IMR-90 (cell line): Measurements from ENCODE around the gene DCTD. TPM values are rescaled to one million over a fixed set of nuclear protein-coding genes. Genes with fewer than 3 reads are reported as not detected.

Experiments
- ATAC-seq: fragments of 200-7000 bp; cut with Tn5 transposase; 2 replicates; pipeline ENCODE4 v1.9.1; 2020; ENCODE audit warnings: low read depth, mild to moderate bottlenecking, moderate library complexity
- BruUV-seq: library from RNA; stranded (reverse); fragments of 400-500 nt; replicated peaks from 2 replicates; lab custom pipeline; 2021; lab: Mats Ljungman, UMichigan
- CTCF ChIA-PET: fragments of 300-600 bp; formaldehyde crosslinking; extraction: SDS; loops from one replicate; lab custom pipeline; 2021; ENCODE audit warnings: antibody characterized with exemption; lab: Yijun Ruan, JAX
- POLR2A ChIA-PET: fragments of 300-600 bp; sonication (Branson Sonifier 250); formaldehyde crosslinking; loops from one replicate; lab custom pipeline; 2022; ENCODE audit warnings: antibody characterized with exemption; ENCODE audit not compliant: unreplicated experiment; lab: Charles Lee
- DNase-seq: peaks from one replicate; pipeline ENCODE4 v3.0.0; 2013
- H2AFZ ChIP-seq: replicated peaks from 2 replicates; pipeline ENCODE3; 2013; ENCODE audit warnings: low read length, mild to moderate bottlenecking; ENCODE audit not compliant: poor library complexity
- H2AK5ac ChIP-seq: 2 replicates; pipeline ENCODE4 v1.6.1; 2013; ENCODE audit warnings: low read depth, low read length, inconsistent platforms
- H2AK9ac ChIP-seq: replicated peaks from 2 replicates; pipeline ENCODE3; 2013; ENCODE audit warnings: mild to moderate bottlenecking, low read depth, low read length, moderate library complexity; ENCODE audit not compliant: poor library complexity
- H2BK120ac ChIP-seq: 2 replicates; pipeline ENCODE4 v1.6.1; 2013; ENCODE audit warnings: low read depth, low read length, inconsistent platforms
- H2BK15ac ChIP-seq: 3 replicates; pipeline ENCODE4 v1.6.1; 2013; ENCODE audit warnings: low read depth, low read length, inconsistent platforms
- H2BK20ac ChIP-seq: 2 replicates; pipeline ENCODE4 v1.6.1; 2013; ENCODE audit warnings: low read depth, mild to moderate bottlenecking, inconsistent platforms, low read length, moderate library complexity
- H2BK5ac ChIP-seq: 2 replicates; pipeline ENCODE4 v1.6.1; 2013; ENCODE audit warnings: mild to moderate bottlenecking, low read depth, low read length, inconsistent platforms; ENCODE audit not compliant: poor library complexity, severe bottlenecking
- H3K14ac ChIP-seq: replicated peaks from 2 replicates; pipeline ENCODE4 v1.6.1; 2013; ENCODE audit warnings: low read depth, low read length, inconsistent platforms
- H3K18ac ChIP-seq: 2 replicates; pipeline ENCODE4 v1.6.1; 2013; ENCODE audit warnings: low read depth, low read length, control low read depth
- H3K23ac ChIP-seq: 2 replicates; pipeline ENCODE4 v1.6.1; 2013; ENCODE audit warnings: low read depth, low read length, inconsistent platforms
- H3K27ac ChIP-seq: 2 replicates; pipeline ENCODE4 v1.5.1; 2013; ENCODE audit warnings: mild to moderate bottlenecking, control low read depth, low read length; ENCODE audit not compliant: insufficient read depth
- H3K27me3 ChIP-seq: 2 replicates; pipeline ENCODE4 v1.6.1; 2013; ENCODE audit warnings: low read length; ENCODE audit not compliant: control insufficient read depth, insufficient read depth
- H3K36me3 ChIP-seq: 2 replicates; pipeline ENCODE4 v1.6.1; 2013; ENCODE audit warnings: low read length, mixed read lengths; ENCODE audit not compliant: control insufficient read depth, insufficient read depth
- H3K4ac ChIP-seq: 2 replicates; pipeline ENCODE4 v1.6.1; 2013; ENCODE audit warnings: low read depth, low read length, inconsistent platforms
- H3K4me1 ChIP-seq: 2 replicates; pipeline ENCODE4 v1.6.1; 2013; ENCODE audit warnings: low read length, mixed read lengths; ENCODE audit not compliant: control insufficient read depth, insufficient read depth
- H3K4me2 ChIP-seq: 2 replicates; pipeline ENCODE4 v1.6.1; 2013; ENCODE audit warnings: low read depth, mild to moderate bottlenecking, control low read depth, low read length, moderate library complexity
- H3K4me3 ChIP-seq: 2 replicates; pipeline ENCODE4 v1.5.1; 2013; ENCODE audit warnings: low read depth, mild to moderate bottlenecking, control low read depth, low read length, moderate library complexity; ENCODE audit not compliant: insufficient read depth
- H3K56ac ChIP-seq: 2 replicates; pipeline ENCODE4 v1.6.1; 2013; ENCODE audit warnings: low read length, inconsistent platforms; ENCODE audit not compliant: insufficient read depth; ENCODE audit errors: extremely low read depth
- H3K79me1 ChIP-seq, 2 experiments: 2 replicates each; pipeline ENCODE4 v1.6.1; 2013; ENCODE audit warnings: low read length in 2 of 2, inconsistent platforms in 1 of 2, low read depth in 1 of 2
- H3K9ac ChIP-seq: 2 replicates; pipeline ENCODE4 v1.6.1; 2013; ENCODE audit warnings: low read depth, low read length, control low read depth
- H3K9me1 ChIP-seq: 2 replicates; pipeline ENCODE4 v1.6.1; 2013; ENCODE audit warnings: low read length, inconsistent platforms; ENCODE audit not compliant: insufficient read depth
- H3K9me3 ChIP-seq: 2 replicates; pipeline ENCODE4 v1.6.1; 2013; ENCODE audit warnings: low read length; ENCODE audit not compliant: control insufficient read depth, insufficient read depth
- H4K20me1 ChIP-seq: 2 replicates; pipeline ENCODE4 v1.6.1; 2013; ENCODE audit warnings: low read length, inconsistent platforms; ENCODE audit not compliant: insufficient read depth
- H4K5ac ChIP-seq: 2 replicates; pipeline ENCODE4 v1.6.1; 2013; ENCODE audit warnings: mild to moderate bottlenecking, low read depth, low read length, control low read depth
- H4K8ac ChIP-seq, 2 experiments: 2 replicates each; pipeline ENCODE4 v1.6.1; 2013; ENCODE audit warnings: low read depth in 2 of 2, low read length in 2 of 2, control low read depth in 1 of 2, inconsistent platforms in 1 of 2
- H4K91ac ChIP-seq: 2 replicates; pipeline ENCODE4 v1.6.1; 2013; ENCODE audit warnings: low read depth, low read length, inconsistent platforms; ENCODE audit not compliant: insufficient read depth
- BHLHE40 ChIP-seq: fragments of 150-350 bp; IDR thresholded peaks from 2 replicates; pipeline ENCODE4 v1.6.1; 2016; ENCODE audit warnings: mild to moderate bottlenecking, low read depth, low read length
- CEBPB ChIP-seq: IDR thresholded peaks from 2 replicates; pipeline ENCODE4 v1.6.1; 2012; ENCODE audit warnings: low read depth, low read length, improper control_type of control experiment
- CHD1 ChIP-seq: IDR thresholded peaks from 2 replicates; pipeline ENCODE4 v1.6.1; 2012; ENCODE audit warnings: low read depth, low read length, improper control_type of control experiment
- FOS ChIP-seq: fragments of 150-350 bp; IDR thresholded peaks from 2 replicates; pipeline ENCODE4 v1.6.1; 2016; ENCODE audit warnings: low read depth, low read length
- MAFK ChIP-seq: IDR thresholded peaks from 2 replicates; pipeline ENCODE4 v1.6.1; 2012; ENCODE audit warnings: low read depth, low read length, improper control_type of control experiment
- MAZ ChIP-seq: IDR thresholded peaks from 2 replicates; pipeline ENCODE4 v1.6.1; 2012; ENCODE audit warnings: low read depth, mild to moderate bottlenecking, low read length, improper control_type of control experiment, moderate library complexity, borderline replicate concordance
- MXI1 ChIP-seq: IDR thresholded peaks from 2 replicates; pipeline ENCODE4 v1.6.1; 2012; ENCODE audit warnings: low read depth, mild to moderate bottlenecking, low read length, moderate library complexity, borderline replicate concordance
- RAD21 ChIP-seq: IDR thresholded peaks from 2 replicates; pipeline ENCODE4 v1.6.1; 2012; ENCODE audit warnings: low read length, improper control_type of control experiment
- RCOR1 ChIP-seq: IDR thresholded peaks from 2 replicates; pipeline ENCODE4 v1.6.1; 2012; ENCODE audit warnings: mild to moderate bottlenecking, low read length, improper control_type of control experiment; ENCODE audit not compliant: insufficient replicate concordance
- RFX5 ChIP-seq: IDR thresholded peaks from 2 replicates; pipeline ENCODE4 v1.8.0; 2012; ENCODE audit warnings: low read depth, mild to moderate bottlenecking, low read length, moderate library complexity
- WGBS, 2 experiments: methylation state at CpG; one replicate each; pipeline versions ENCODE4 v1.1.5 to v1.1.7; 2013; ENCODE audit warnings: missing lambda C conversion rate in 2 of 2; ENCODE audit not compliant: insufficient read length in 1 of 2; ENCODE audit errors: extremely low coverage in 2 of 2; 5-methylcytosine and 5-hydroxymethylcytosine counted together
- dilution Hi-C: fragments of 300-500 bp; cut with HindIII; formaldehyde crosslinking; loops from one replicate; pipeline ENCODE4 v1.14.3; 2018; ENCODE audit warnings: low sequenced_read_pairs; ENCODE audit not compliant: unreplicated experiment
- in situ Hi-C: fragments of 300-500 bp; cut with MboI; formaldehyde crosslinking; loops from 3 replicates; pipeline ENCODE4 v1.14.3; 2019; ENCODE audit warnings: low sequenced_read_pairs, inconsistent platforms, mixed read lengths
- intact Hi-C: fragments of 100-400 bp; cut with micrococcal nuclease; formaldehyde crosslinking; loops from 2 replicates; pipeline ENCODE4 v1.10.0; 2022
- polyA plus RNA-seq, 3 experiments: library from polyadenylated mRNA; depleted of rRNA; stranded (reverse); fragments of >200 nt; gene quantifications; 2 replicates each; pipeline ENCODE4 v1.2.3, GENCODE V29; 2012; ENCODE audit warnings: low replicate concordance in 1 of 3
- total RNA-seq: library from RNA; depleted of rRNA; stranded (reverse); fragments of >200 nt; gene quantifications from 2 replicates; pipeline ENCODE4 v1.2.3, GENCODE V29; 2012

DCTD gene
- total and polyA plus RNA-seq, 2 of the 4 experiments (the other 2 are of a cell fraction): 90.3 to 127 TPM

DNA sequence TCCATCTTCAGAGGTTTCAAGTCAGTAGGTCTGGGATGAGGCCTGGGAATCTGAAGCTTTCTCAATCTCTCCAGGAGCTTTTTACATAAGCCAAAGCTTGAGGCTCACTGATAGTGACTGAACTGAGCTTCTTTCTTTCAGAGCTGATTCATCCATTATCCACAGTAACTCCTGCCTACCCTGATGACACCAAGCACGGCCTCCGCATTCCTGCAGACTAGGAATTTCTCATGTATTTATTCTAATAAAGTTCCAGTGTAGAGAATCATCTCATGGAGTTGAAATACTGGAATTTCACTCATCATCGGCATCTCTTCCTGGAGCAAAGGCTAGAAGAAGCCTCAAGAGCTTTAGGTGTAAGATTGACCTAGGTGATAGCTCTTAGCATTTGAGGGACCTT, 12.1 kb upstream of the DCTD start:
- DNase-seq: peak; percentile 97
- dilution Hi-C loops: no loop called here
- Histone ChIP-seq H3K9ac (no peak overlapping the region), H3K4ac (peak overlapping the region; percentile 99), H4K8ac (peak overlapping the region; percentile 47 to 93), H2AFZ (peak overlapping the region; percentile 74), H4K5ac (peak overlapping the region; percentile 94), H2AK9ac (peak overlapping the region; percentile 92), H4K20me1 (no peaks in the 10 kb centered on the region), H3K56ac (peak overlapping the region; percentile 96), H3K4me3 (no peak overlapping the region), H3K27ac (peak overlapping the region; percentile 94), H3K9me3 (no peaks in the 10 kb centered on the region), H2BK20ac (peak overlapping the region; percentile 100), H3K27me3 (no peaks in the 10 kb centered on the region), H3K36me3 (no peaks in the 10 kb centered on the region), H3K18ac (peak overlapping the region; percentile 97), H3K79me1 (no peaks in the 10 kb centered on the region), H2BK15ac (peak overlapping the region; percentile 80), H2BK5ac (peak overlapping the region; percentile 98), H2BK120ac (peak overlapping the region; percentile 99), H3K9me1 (peaks cover 20% of the 10 kb centered on the region), H3K4me2 (peak overlapping the region; percentile 75), H4K91ac (peak overlapping the region; percentile 99), H2AK5ac (peak overlapping the region; percentile 93), H3K23ac (peak overlapping the region; percentile 94), H3K4me1 (peaks cover 11% of the 10 kb centered on the region), H3K14ac (peak overlapping the region; percentile 99)
- BruUV-seq: no TSS peak
- in situ Hi-C loops: no loop called here
- intact Hi-C loops: loop anchor here (5.0 to 10.0 kb wide), 7 partner anchors 474 to 1627 kb away; partner anchors contain the start of gene TENM3
- peak; percentile 77 for TF ChIP-seq BHLHE40
- peak; percentile 38; the same call in 1 of the 2 replicates for TF ChIP-seq MAFK
- no peak for TF ChIP-seq RFX5
- no peak for TF ChIP-seq MAZ
- peak; percentile 83 for TF ChIP-seq FOS
- TF ChIP-seq RAD21: no peak
- no peak for TF ChIP-seq MXI1
- no peak for TF ChIP-seq CHD1
- TF ChIP-seq RCOR1: peak; percentile 64
- peak; percentile 54; the same call in 1 of the 2 replicates for TF ChIP-seq CEBPB
- ChIA-PET CTCF (interaction anchor here (0.6 to 1.2 kb wide), 4 partner anchors 9 to 1267 kb away, joined by 3 to 5 read pairs (median 3); no protein-coding TSS in a partner anchor), POLR2A (no interaction called here)
- peak; percentile 90 for ATAC-seq
- no CpG with 5 or more reads among the region's 3 CpGs for WGBS, 2 experiments
